ENCODE measurements around the gene CUX1. TPM values are rescaled to one million over a fixed set of nuclear protein-coding genes. Genes with fewer than 3 reads are reported as not detected.
A peak's percentile ranks its signal among the peaks of the same experiment; 100 is the strongest.

Gene CUX1
- total RNA-seq, 1 experiment from 2014 or later = 49.8 TPM

GRCh38 chr7:102304668-102305067, 487.2 kb downstream of the CUX1 start:
- Histone ChIP-seq H3K27me3 (replicated peaks) (no peaks in the 10 kb centered on the region), H3K36me3 (peaks cover 63% of the 10 kb centered on the region), H3K9me3 (replicated peaks) (no peaks in the 10 kb centered on the region), H3K4me3 (no peak overlapping the region), H3K4me1 (replicated peaks) (peaks cover 87% of the 10 kb centered on the region), H3K27ac (peak overlapping the region; percentile 97)
- peak; percentile 92 to 96 for DNase-seq (ENCODE audit: low read depth in 1 of 2, low spot score in 2 of 2)

GRCh38 chr7:102305414-102306268, 488.2 kb downstream of the CUX1 start:
- no peak overlapping the region for H3K4me3 ChIP-seq
- no peaks in the 10 kb centered on the region for H3K9me3 ChIP-seq (replicated peaks)
- H3K27ac ChIP-seq = peak overlapping the region; percentile 97
- H3K27me3 ChIP-seq (replicated peaks) = no peaks in the 10 kb centered on the region
- peaks cover 77% of the 10 kb centered on the region for H3K4me1 ChIP-seq (replicated peaks)
- no peak for DNase-seq (ENCODE audit: low read depth in 1 of 2, low spot score in 2 of 2)
- H3K36me3 ChIP-seq = peaks cover 63% of the 10 kb centered on the region

- Histone ChIP-seq H3K36me3 (peaks cover 68% of the 10 kb centered on the region), H3K9me3 (replicated peaks) (no peaks in the 10 kb centered on the region), H3K27ac (peak overlapping the region; percentile 92), H3K4me1 (replicated peaks) (peaks cover 64% of the 10 kb centered on the region), H3K4me3 (no peak overlapping the region), H3K27me3 (replicated peaks) (no peaks in the 10 kb centered on the region)
- peak; percentile 100 for DNase-seq (ENCODE audit: low read depth in 1 of 2, low spot score in 2 of 2)
Observed at GRCh38 chr7:102306916-102307677, 489.7 kb downstream of the CUX1 start.

- H3K27ac ChIP-seq = no peak overlapping the region
Observed at GRCh38 chr7:102310414-102310815, 493.0 kb downstream of the CUX1 start.

GRCh38 chr7:102312317-102312716, 494.9 kb downstream of the CUX1 start:
- DNase-seq (ENCODE audit: low read depth in 1 of 2, low spot score in 2 of 2) = no peak
- H3K4me1 ChIP-seq (replicated peaks) = peaks cover 13% of the 10 kb centered on the region
- H3K9me3 ChIP-seq (replicated peaks) = no peaks in the 10 kb centered on the region
- H3K36me3 ChIP-seq = peaks cover 93% of the 10 kb centered on the region
- H3K27me3 ChIP-seq (replicated peaks) = no peaks in the 10 kb centered on the region
- no peak overlapping the region for H3K27ac ChIP-seq
- H3K4me3 ChIP-seq = no peak overlapping the region

More at GRCh38 chr7:102310414-102310815, 493.0 kb downstream of the CUX1 start:
- Histone ChIP-seq H3K4me3 (no peak overlapping the region), H3K4me1 (replicated peaks) (peaks cover 31% of the 10 kb centered on the region), H3K27me3 (replicated peaks) (no peaks in the 10 kb centered on the region), H3K36me3 (peaks cover 86% of the 10 kb centered on the region), H3K9me3 (replicated peaks) (no peaks in the 10 kb centered on the region)
- no peak for DNase-seq (ENCODE audit: low read depth in 1 of 2, low spot score in 2 of 2)

GRCh38 chr7:102313997-102314780, 496.8 kb downstream of the CUX1 start:
- DNase-seq (ENCODE audit: low read depth in 1 of 2, low spot score in 2 of 2) = no peak

GRCh38 chr7:102317231-102318059, 500.0 kb downstream of the CUX1 start:
- Histone ChIP-seq H3K27ac (no peak overlapping the region), H3K27me3 (replicated peaks) (no peaks in the 10 kb centered on the region), H3K4me1 (replicated peaks) (no peaks in the 10 kb centered on the region), H3K36me3 (peaks cover 89% of the 10 kb centered on the region), H3K4me3 (no peak overlapping the region), H3K9me3 (replicated peaks) (no peaks in the 10 kb centered on the region)
- DNase-seq (ENCODE audit: low read depth in 1 of 2, low spot score in 2 of 2) = no peak

More at GRCh38 chr7:102313997-102314780, 496.8 kb downstream of the CUX1 start:
- Histone ChIP-seq H3K4me1 (replicated peaks) (no peaks in the 10 kb centered on the region), H3K27me3 (replicated peaks) (no peaks in the 10 kb centered on the region), H3K9me3 (replicated peaks) (no peaks in the 10 kb centered on the region), H3K27ac (no peak overlapping the region), H3K36me3 (peaks cover 95% of the 10 kb centered on the region), H3K4me3 (no peak overlapping the region)

GRCh38 chr7:102318482-102318971, 501.1 kb downstream of the CUX1 start:
- Histone ChIP-seq H3K36me3 (peaks cover 88% of the 10 kb centered on the region), H3K27ac (no peak overlapping the region), H3K4me1 (replicated peaks) (no peaks in the 10 kb centered on the region), H3K4me3 (no peak overlapping the region), H3K9me3 (replicated peaks) (no peaks in the 10 kb centered on the region), H3K27me3 (replicated peaks) (no peaks in the 10 kb centered on the region)
- DNase-seq (ENCODE audit: low read depth in 1 of 2, low spot score in 2 of 2) = no peak

- Histone ChIP-seq H3K27me3 (replicated peaks) (no peaks in the 10 kb centered on the region), H3K36me3 (peaks cover 76% of the 10 kb centered on the region), H3K4me1 (replicated peaks) (peaks cover 2% of the 10 kb centered on the region; the same call in 1 of the 2 replicates)
Observed at GRCh38 chr7:102319671-102320070, 502.2 kb downstream of the CUX1 start.

GRCh38 chr7:102320181-102320580, 502.8 kb downstream of the CUX1 start:
- no peaks in the 10 kb centered on the region for H3K9me3 ChIP-seq (replicated peaks)
- peaks cover 71% of the 10 kb centered on the region for H3K36me3 ChIP-seq
- no peak overlapping the region for H3K4me3 ChIP-seq
- no peak for DNase-seq (ENCODE audit: low read depth in 1 of 2, low spot score in 2 of 2)
- H3K4me1 ChIP-seq (replicated peaks) = peaks cover 6% of the 10 kb centered on the region; the same call in 1 of the 2 replicates
- H3K27me3 ChIP-seq (replicated peaks) = no peaks in the 10 kb centered on the region
- H3K27ac ChIP-seq = no peak overlapping the region

More at GRCh38 chr7:102319671-102320070, 502.2 kb downstream of the CUX1 start:
- Histone ChIP-seq H3K27ac (no peak overlapping the region), H3K4me3 (no peak overlapping the region), H3K9me3 (replicated peaks) (no peaks in the 10 kb centered on the region)
- DNase-seq (ENCODE audit: low read depth in 1 of 2, low spot score in 2 of 2) = no peak

- DNase-seq (ENCODE audit: low read depth in 1 of 2, low spot score in 2 of 2) = peak in 1 of 2 experiments; percentile 39
- peaks cover 67% of the 10 kb centered on the region for H3K36me3 ChIP-seq
- H3K27me3 ChIP-seq (replicated peaks) = no peaks in the 10 kb centered on the region
- H3K27ac ChIP-seq = no peak overlapping the region
- H3K9me3 ChIP-seq (replicated peaks) = no peaks in the 10 kb centered on the region
- no peak overlapping the region for H3K4me3 ChIP-seq
- H3K4me1 ChIP-seq (replicated peaks) = peaks cover 7% of the 10 kb centered on the region; the same call in 1 of the 2 replicates
Observed at GRCh38 chr7:102320601-102321350, 503.4 kb downstream of the CUX1 start.

Data from SJSA1 (cell line).